DLD1 (cell line): ENCODE data around the gene FAM50A.

Experiments used
- in situ Hi-C: cut with HindIII; loops from 2 replicates; pipeline ENCODE4 v1.10.0; 2017; ENCODE audit warnings: low sequenced_read_pairs

FAM50A gene

DNA sequence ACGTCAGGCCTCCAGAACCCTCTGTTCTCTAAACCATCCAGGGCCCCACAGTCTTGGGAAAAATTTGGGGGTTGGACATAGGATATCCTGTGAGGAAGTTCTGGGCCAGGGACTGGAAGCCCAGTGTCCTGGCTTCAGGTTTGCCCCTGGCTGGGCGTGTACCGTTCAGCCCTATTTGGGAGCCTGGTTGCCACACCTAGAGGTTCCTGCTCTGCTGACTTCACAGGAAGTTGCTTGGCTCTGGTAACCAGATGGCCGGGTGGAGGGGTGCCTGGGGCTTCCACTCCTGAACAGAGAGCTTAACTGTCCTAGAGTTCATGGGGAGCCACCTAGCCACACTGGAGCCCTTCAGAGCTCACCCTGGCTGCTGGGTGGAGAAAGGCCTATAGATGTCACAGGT, 31.5 kb upstream of the FAM50A start:
- in situ Hi-C loops: no loop called here

- in situ Hi-C loops: no loop called here
Measured at GRCh38 chrX:154413142-154413541, 30.8 kb upstream of the FAM50A start.

- in situ Hi-C loops: no loop called here
Measured at GRCh38 chrX:154417157-154417556, 26.8 kb upstream of the FAM50A start.

GRCh38 chrX:154419189-154419588, 24.8 kb upstream of the FAM50A start:
- in situ Hi-C loops: no loop called here

DNA sequence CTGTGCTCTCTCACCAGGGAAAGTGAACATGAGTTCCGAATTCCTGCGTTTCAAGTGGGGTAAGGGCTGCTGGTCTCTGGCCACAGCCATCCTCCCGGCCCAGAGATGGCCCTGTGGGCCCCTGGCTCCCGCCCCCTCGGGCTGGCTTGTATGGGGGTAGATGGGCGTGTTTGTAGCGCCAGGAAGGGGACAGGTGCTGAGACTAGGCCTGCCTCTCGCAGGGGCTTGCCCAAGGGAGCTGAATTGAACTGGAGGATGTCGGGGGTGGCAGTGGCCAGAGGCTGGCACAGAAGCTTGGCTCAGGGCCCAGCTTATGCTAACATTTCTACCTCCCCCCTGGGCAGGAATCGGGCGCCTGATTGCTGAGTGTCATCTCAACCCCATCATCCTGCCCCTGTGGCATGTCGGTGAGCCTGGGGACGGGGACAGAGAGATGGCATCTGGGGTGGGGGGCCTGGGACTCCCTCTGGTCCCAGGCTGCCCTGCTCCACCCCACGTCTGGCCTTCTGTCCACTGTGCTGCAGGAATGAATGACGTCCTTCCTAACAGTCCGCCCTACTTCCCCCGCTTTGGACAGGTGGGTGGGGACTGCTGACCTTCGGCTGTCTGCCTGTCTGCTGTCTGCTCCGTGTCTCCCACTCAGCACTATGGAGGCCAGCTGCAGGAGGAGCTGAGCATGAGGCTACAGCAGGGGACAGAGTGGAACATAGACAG, 24.1 kb upstream of the FAM50A start:
- in situ Hi-C loops: no loop called here

GRCh38 chrX:154420402-154420756, 23.6 kb upstream of the FAM50A start:
- in situ Hi-C loops: no loop called here

GRCh38 chrX:154426916-154427770, 16.8 kb upstream of the FAM50A start:
- in situ Hi-C loops: no loop called here

DNA sequence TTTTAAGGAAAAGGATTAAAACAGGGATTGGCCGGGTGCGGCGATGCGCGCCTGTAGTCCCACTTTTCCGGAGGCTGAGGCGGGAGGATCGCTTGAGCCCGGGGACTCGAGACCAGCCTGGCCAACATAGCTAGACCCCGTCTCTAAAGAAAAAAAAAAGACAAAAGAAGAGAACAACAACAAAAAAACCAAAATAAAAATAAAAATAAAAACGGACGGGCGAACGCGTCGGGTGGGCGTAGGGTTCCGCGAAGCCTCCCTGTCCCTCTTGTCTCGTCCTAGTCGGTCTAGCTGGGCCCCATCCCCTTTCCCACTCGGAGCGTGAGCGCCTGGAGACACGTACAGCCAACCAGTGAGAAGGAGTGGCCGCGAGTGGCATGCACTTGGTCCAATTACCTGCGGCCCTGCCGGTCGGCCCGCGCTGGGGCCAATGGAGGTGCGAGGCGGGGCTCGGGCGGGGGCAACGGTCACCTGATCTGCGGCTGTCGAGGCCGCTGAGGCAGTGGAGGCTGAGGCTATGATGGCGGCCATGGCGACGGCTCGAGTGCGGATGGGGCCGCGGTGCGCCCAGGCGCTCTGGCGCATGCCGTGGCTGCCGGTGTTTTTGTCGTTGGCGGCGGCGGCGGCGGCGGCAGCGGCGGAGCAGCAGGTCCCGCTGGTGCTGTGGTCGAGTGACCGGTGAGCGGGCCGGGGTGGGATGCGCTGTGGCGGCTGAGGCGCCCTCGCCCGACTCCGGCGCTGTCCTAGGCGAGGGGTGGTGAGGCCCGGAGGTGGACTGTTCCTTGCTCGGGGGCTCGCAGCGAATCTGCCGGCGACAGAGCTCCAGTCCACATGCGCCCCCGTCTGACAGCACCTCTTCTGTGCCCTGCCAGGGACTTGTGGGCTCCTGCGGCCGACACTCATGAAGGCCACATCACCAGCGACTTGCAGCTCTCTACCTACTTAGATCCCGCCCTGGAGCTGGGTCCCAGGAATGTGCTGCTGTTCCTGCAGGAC, 15.5 kb upstream of the FAM50A start, which contains the start of gene ATP6AP1:
TSS of gene ATP6AP1 (plus strand) at position 502 of the 996 bp plus-strand sequence. CDS start at position 518, 16 bp downstream.
- in situ Hi-C loops: no loop called here

DNA sequence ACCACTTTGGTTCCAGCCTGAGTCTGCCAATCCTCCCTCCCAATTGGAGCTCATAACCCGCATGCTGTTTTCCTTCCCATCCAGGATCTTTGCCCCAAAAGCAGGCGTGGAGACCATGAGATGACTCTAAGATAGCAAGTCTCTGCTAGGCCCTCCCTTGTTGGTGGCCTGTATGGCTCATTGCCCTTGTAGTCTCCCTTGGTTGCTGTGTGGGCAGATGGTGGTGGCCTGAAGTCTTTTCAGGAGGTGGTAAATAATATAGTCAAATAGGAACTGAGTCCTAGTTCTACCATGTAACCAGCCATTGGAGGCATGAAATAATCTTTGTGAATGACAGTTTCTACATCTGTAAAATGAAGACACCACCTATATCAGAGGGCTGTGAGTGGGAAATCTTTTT, 14.2 kb upstream of the FAM50A start:
- in situ Hi-C loops: no loop called here

GRCh38 chrX:154430479-154430878, 13.5 kb upstream of the FAM50A start:
- in situ Hi-C loops: no loop called here

- in situ Hi-C loops: no loop called here
Measured at GRCh38 chrX:154430916-154431315, 13.0 kb upstream of the FAM50A start.

DNA sequence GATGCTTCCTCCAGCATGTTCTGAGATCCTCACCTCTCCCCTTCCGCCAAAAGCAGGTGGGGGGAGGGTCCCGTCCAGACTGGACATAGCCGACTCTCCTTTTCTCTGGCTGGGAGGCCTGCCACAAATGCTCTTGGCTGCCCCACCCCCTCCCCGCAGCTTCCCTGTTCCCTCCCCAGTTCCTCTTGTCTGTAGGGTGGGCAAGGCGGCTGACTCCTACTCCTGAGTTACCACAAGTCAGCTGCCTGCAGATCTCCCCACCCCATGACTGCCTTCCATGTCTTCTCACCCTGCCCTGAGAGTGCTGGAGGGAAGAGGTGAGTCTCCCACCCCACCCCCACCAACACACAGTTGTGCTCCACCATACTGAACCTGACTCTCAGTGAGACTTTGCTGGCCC, 12.6 kb upstream of the FAM50A start:
- in situ Hi-C loops: no loop called here

DNA sequence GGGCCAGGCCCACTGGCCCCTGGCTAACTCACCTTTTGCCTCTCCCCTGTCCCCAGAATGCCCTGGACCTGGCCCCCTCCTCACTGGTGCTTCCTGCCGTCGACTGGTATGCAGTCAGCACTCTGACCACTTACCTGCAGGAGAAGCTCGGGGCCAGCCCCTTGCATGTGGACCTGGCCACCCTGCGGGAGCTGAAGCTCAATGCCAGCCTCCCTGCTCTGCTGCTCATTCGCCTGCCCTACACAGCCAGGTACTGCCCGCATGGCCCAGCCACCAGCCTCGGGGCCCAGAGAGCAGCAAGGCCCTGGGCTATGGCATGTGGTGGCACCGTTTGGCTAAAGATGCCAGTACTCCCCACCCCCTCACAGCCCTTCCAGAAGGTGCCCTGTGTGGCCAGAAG, 11.7 kb upstream of the FAM50A start:
- in situ Hi-C loops: no loop called here

GRCh38 chrX:154433605-154434004, 10.3 kb upstream of the FAM50A start:
- in situ Hi-C loops: no loop called here

- in situ Hi-C loops: no loop called here
Measured at GRCh38 chrX:154434394-154435168, 9.4 kb upstream of the FAM50A start.

GRCh38 chrX:154435171-154435733, 8.7 kb upstream of the FAM50A start:
- in situ Hi-C loops: no loop called here

DNA sequence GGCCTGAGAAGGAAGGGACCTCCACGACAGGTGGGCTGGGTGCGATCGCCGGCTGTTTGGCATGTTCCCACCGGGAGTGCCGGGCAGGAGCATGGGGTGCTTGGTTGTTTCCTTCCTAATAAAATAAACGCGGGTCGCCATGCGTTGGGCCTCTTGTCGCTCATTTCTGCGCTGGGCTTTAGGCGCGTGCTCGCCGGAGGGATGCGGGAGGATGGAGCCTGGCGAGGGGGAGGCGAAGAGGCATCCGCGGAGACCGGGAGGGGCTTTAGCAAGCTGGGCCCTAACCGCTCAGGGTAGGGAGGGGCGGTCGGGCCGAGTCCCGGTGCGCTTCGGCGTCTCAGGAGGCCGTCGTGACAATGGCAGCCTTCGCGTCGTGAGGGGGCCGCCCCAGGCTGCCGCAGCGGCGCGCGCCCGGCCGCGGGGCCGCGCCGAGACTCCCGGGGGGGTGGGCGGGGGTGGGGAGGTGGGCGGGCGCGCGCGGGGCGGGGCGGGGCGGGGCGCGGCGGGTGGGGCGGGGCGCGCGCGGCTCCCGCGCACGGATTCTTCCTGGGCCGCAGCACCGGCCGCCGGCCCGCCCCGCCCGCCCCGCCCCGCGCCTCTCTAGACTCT, 7.5 kb upstream of the FAM50A start:
- in situ Hi-C loops: no loop called here

DNA sequence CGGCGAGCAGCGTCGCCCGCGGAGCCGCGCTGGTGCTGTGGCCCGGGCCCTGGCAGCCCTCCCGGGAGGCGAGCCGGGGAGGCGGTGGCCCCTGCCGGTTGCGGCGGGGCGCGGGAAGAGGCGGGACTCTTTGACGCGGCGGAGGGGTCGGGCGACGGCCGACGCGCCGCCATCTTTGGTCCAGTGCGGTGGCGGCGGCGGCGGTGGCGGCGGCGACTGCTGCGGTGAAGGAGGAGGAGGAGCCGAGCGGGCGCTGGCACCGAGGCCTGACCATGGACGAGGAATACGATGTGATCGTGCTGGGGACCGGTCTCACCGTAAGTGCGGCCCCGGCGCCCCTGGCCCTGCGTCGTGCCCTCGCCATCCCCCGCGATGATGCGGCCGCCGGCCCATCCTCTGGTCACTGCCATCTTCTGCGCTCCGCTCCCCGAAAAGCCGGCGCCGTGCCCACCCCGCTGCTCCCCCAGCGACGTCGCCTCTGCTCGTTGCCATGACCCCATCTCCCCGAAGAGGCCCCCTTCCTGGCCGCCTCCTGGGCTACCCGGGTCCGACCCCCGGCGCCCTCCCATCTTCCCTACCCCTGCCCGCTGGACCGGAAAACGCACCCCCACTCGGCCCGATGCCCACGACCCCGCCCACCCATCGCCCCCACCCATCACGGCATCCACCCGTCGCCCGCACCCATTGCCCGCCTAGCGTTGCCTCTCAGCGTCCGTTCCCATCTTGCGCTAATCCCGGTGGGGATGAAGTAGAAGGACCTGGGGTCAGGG, 6.8 kb upstream of the FAM50A start, which contains the start of gene GDI1:
TSS of gene GDI1 (plus strand) at position 172 of the 770 bp plus-strand sequence. CDS start at position 273, 101 bp downstream.
- in situ Hi-C loops: no loop called here
